SK-N-SH (cell line): ENCODE results near the gene ZNF8.
A peak's percentile ranks its signal among the peaks of the same experiment; 100 is the strongest.

Source experiments
- CTCF ChIP-seq: fragments of 200-600 bp; sonication (generic); IDR thresholded peaks from 2 replicates; pipeline ENCODE4 v1.6.1; 2017; ENCODE audit warnings: antibody characterized with exemption, mild to moderate bottlenecking, moderate library complexity
- EZH2phosphoT487 ChIP-seq: fragments of 200-600 bp; sonication (generic); IDR thresholded peaks from 2 replicates; pipeline ENCODE4 v1.6.1; 2017; ENCODE audit warnings: low read depth, mixed run types, mild to moderate bottlenecking, antibody characterized with exemption, moderate library complexity, borderline replicate concordance
- FOXJ3 ChIP-seq: sonication (generic); formaldehyde crosslinking; IDR thresholded peaks from 2 replicates; pipeline ENCODE4 v1.5.1; 2020; ENCODE audit warnings: mild to moderate bottlenecking, missing genetic modification reagents
- JUND ChIP-seq: IDR thresholded peaks from 2 replicates; pipeline ENCODE4 v1.4.0; 2012
- NFIC ChIP-seq: IDR thresholded peaks from 2 replicates; pipeline ENCODE4 v1.4.0; 2012; ENCODE audit warnings: borderline replicate concordance
- POLR2AphosphoS5 ChIP-seq: IDR thresholded peaks from 2 replicates; pipeline ENCODE4 v1.6.1; 2012; ENCODE audit warnings: low read depth, low read length
- RAD21 ChIP-seq: IDR thresholded peaks from 2 replicates; pipeline ENCODE4 v1.6.1; 2012; ENCODE audit warnings: mild to moderate bottlenecking, low read length
- TAF1 ChIP-seq: IDR thresholded peaks from 2 replicates; pipeline ENCODE4 v1.6.1; 2012; ENCODE audit warnings: low read depth, mild to moderate bottlenecking, low read length, moderate library complexity, borderline replicate concordance
- TCF12 ChIP-seq: IDR thresholded peaks from 2 replicates; pipeline ENCODE4 v1.4.0; 2012
- YY1 ChIP-seq: IDR thresholded peaks from 2 replicates; pipeline ENCODE4 v1.4.0; 2012; ENCODE audit warnings: low read depth, mild to moderate bottlenecking
- TF ChIP-seq, protein P1 (sequence below): fragments of 150-350 bp; IDR thresholded peaks from 2 replicates; pipeline ENCODE4 v1.6.1; 2017; ENCODE audit warnings: antibody characterized with exemption, low read length, low read depth, borderline replicate concordance

GRCh38 chr19:58278541-58279041, at the start of gene ZNF8:
- TF ChIP-seq CTCF (no peak), FOXJ3 (CRISPR knock-in tag) (no peak), EZH2phosphoT487 (no peak), TCF12 (no peak), YY1 (peak; percentile 94), POLR2AphosphoS5 (peak; percentile 46), RAD21 (0 out of 2 replicates have a peak, but pooled peaks have one; percentile 5), JUND (no peak), TAF1 (peak; percentile 50), NFIC (peak; percentile 78)
- TF ChIP-seq, protein P1, sequence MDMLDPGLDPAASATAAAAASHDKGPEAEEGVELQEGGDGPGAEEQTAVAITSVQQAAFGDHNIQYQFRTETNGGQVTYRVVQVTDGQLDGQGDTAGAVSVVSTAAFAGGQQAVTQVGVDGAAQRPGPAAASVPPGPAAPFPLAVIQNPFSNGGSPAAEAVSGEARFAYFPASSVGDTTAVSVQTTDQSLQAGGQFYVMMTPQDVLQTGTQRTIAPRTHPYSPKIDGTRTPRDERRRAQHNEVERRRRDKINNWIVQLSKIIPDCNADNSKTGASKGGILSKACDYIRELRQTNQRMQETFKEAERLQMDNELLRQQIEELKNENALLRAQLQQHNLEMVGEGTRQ = no peak
